Heart left ventricle (tissue), 13 donors: Measurements from ENCODE around the gene GPR135.

ENCODE experiments used
- POLR2A ChIP-seq, 2 donors: fragments of 450-650 bp; IDR thresholded peaks; one replicate each; pipeline ENCODE4 v1.6.1; 2017; ENCODE audit warnings: antibody characterized with exemption in 2 of 2, mild to moderate bottlenecking in 2 of 2, moderate library complexity in 2 of 2
- TF ChIP-seq, protein P1 (sequence below), 12 donors: fragments of 200-600 bp; sonication (generic) in 4 of 12; IDR thresholded peaks; one replicate each; pipeline versions ENCODE4 v1.5.0 to v1.8.0; 2018 to 2022; ENCODE audit warnings: antibody characterized with exemption in 12 of 12, mild to moderate bottlenecking in 5 of 12
- donor health status: ischemic (EF 13 %, LVEDD 7.1; RV severe dilation, severe dysfunction).
- donor health status: DM: no; HTN: yes; CAD: no.
- donor health status: DM: no; HTN: no; CAD: no.
- donor health status: ischemic (EF 25% LVEDD 6.9; RV normal size, moderate dysfunction).
- donor health status: ischemic (EF 25% LVEDD 5.7; RV mildly dilated, moderate dysfunction).
- donor health status: ischemic (EF 35%, LVEDD 5.7; RV mildly dilated, moderate dysfunction).
- donor health status: nonischemic (EF 11% LVEDD 7.7; RV severe dilation, severe dysfunction).
- donor health status: DM: yes; HTN: yes; CAD: no.
- donor health status: PGD.
- donor health status: ischemic (EF 29% LVEDD 5.4; RV normal size, mild dysfunction).
- donor health status: nonischemic (EF 23%, LVEDD 6.1; RV moderate dilation, normal function).

GRCh38 chr14:59422069-59422881 is 42.9 kb downstream of the GPR135 start:
- TF ChIP-seq, protein P1, sequence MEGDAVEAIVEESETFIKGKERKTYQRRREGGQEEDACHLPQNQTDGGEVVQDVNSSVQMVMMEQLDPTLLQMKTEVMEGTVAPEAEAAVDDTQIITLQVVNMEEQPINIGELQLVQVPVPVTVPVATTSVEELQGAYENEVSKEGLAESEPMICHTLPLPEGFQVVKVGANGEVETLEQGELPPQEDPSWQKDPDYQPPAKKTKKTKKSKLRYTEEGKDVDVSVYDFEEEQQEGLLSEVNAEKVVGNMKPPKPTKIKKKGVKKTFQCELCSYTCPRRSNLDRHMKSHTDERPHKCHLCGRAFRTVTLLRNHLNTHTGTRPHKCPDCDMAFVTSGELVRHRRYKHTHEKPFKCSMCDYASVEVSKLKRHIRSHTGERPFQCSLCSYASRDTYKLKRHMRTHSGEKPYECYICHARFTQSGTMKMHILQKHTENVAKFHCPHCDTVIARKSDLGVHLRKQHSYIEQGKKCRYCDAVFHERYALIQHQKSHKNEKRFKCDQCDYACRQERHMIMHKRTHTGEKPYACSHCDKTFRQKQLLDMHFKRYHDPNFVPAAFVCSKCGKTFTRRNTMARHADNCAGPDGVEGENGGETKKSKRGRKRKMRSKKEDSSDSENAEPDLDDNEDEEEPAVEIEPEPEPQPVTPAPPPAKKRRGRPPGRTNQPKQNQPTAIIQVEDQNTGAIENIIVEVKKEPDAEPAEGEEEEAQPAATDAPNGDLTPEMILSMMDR (IDR thresholded peaks at IDR 0.05), result peak in 8 of 12 donors; percentile 13 to 55 (median 28)
- TF ChIP-seq POLR2A (IDR thresholded peaks at IDR 0.05), result no peak
